CD4-positive, CD25-positive, alpha-beta regulatory T cell (primary cell): ENCODE measurements around the gene ANKS3. TPM values are rescaled to one million over a fixed set of nuclear protein-coding genes. Genes with fewer than 3 reads are reported as not detected.
A peak's percentile ranks its signal among the peaks of the same experiment; 100 is the strongest.

Experiments used
- ATAC-seq, 2 donors: fragments of 150-1000 bp; cut with Tn5 transposase; one replicate each; pipeline ENCODE4 v1.10.0; 2021; ENCODE audit warnings: low read depth in 2 of 2, moderate number of reproducible peaks in 2 of 2, moderate library complexity in 1 of 2
- DNase-seq, 3 donors: peaks; one replicate each; pipeline versions ENCODE4 v3.0.0 to v3.0.0-alpha.2; 2012 to 2022; ENCODE audit warnings: mixed read lengths in 1 of 3
- H3K27ac ChIP-seq: one replicate; pipeline ENCODE4 v1.7.0; 2013; ENCODE audit warnings: mild to moderate bottlenecking, low read length; ENCODE audit not compliant: insufficient read depth, poor library complexity, severe bottlenecking
- H3K27me3 ChIP-seq: one replicate; pipeline ENCODE4 v1.7.0; 2013; ENCODE audit warnings: low read length; ENCODE audit not compliant: control insufficient read depth, insufficient read depth
- H3K36me3 ChIP-seq: one replicate; pipeline ENCODE4 v1.7.0; 2013; ENCODE audit warnings: mild to moderate bottlenecking, low read length, moderate library complexity; ENCODE audit not compliant: control insufficient read depth, insufficient read depth
- H3K4me1 ChIP-seq: 2 replicates; pipeline ENCODE4 v1.7.0; 2013; ENCODE audit warnings: mild to moderate bottlenecking, low read length; ENCODE audit not compliant: insufficient read depth, control insufficient read depth, poor library complexity, severe bottlenecking
- H3K4me3 ChIP-seq: one replicate; pipeline ENCODE4 v1.7.0; 2013; ENCODE audit warnings: low read depth, mild to moderate bottlenecking, low read length, moderate library complexity
- H3K9me3 ChIP-seq, 2 experiments: 1 replicate in 1 of 2; 2 replicates in 1 of 2; pipeline ENCODE4 v1.7.0; 2013; ENCODE audit warnings: low read length in 2 of 2, mild to moderate bottlenecking in 1 of 2, moderate library complexity in 1 of 2; ENCODE audit not compliant: control insufficient read depth in 2 of 2
- H3K27ac Mint-ChIP-seq, 3 donors: one replicate each; pipeline ENCODE4 v1.8.0; 2020 to 2022; ENCODE audit warnings: mild to moderate bottlenecking in 3 of 3, mixed read lengths in 3 of 3, moderate library complexity in 2 of 3
- H3K27me3 Mint-ChIP-seq: one replicate; pipeline ENCODE4 v1.8.0; 2022; ENCODE audit warnings: mild to moderate bottlenecking, mixed read lengths
- H3K36me3 Mint-ChIP-seq: one replicate; pipeline ENCODE4 v1.8.0; 2020; ENCODE audit warnings: mixed read lengths
- H3K4me1 Mint-ChIP-seq, 4 donors: one replicate each; pipeline ENCODE4 v1.8.0; 2020 to 2022; ENCODE audit warnings: mixed read lengths in 4 of 4, mild to moderate bottlenecking in 1 of 4
- H3K4me3 Mint-ChIP-seq, 4 donors: one replicate each; pipeline ENCODE4 v1.8.0; 2020 to 2022; ENCODE audit warnings: mild to moderate bottlenecking in 4 of 4, mixed read lengths in 4 of 4, moderate library complexity in 3 of 4
- H3K9me3 Mint-ChIP-seq, 7 donors: one replicate each; pipeline ENCODE4 v1.8.0; 2020 to 2022; ENCODE audit warnings: mixed read lengths in 7 of 7, mild to moderate bottlenecking in 3 of 7, moderate library complexity in 2 of 7
- polyA plus RNA-seq, 4 donors: library from polyadenylated mRNA; unstranded; fragments of 300-500 nt; fragmentation: Illumina TruSeq; gene quantifications; one replicate each; pipeline ENCODE4 v1.2.3, GENCODE V29; 2021
- total RNA-seq: library from RNA; stranded (reverse); gene quantifications from one replicate; pipeline ENCODE4 v1.2.3, GENCODE V29; 2022

Gene ANKS3
- total and polyA plus RNA-seq, 5 donors from 2014 or later = 1.4 to 20.4 (median 3.2) TPM

DNA sequence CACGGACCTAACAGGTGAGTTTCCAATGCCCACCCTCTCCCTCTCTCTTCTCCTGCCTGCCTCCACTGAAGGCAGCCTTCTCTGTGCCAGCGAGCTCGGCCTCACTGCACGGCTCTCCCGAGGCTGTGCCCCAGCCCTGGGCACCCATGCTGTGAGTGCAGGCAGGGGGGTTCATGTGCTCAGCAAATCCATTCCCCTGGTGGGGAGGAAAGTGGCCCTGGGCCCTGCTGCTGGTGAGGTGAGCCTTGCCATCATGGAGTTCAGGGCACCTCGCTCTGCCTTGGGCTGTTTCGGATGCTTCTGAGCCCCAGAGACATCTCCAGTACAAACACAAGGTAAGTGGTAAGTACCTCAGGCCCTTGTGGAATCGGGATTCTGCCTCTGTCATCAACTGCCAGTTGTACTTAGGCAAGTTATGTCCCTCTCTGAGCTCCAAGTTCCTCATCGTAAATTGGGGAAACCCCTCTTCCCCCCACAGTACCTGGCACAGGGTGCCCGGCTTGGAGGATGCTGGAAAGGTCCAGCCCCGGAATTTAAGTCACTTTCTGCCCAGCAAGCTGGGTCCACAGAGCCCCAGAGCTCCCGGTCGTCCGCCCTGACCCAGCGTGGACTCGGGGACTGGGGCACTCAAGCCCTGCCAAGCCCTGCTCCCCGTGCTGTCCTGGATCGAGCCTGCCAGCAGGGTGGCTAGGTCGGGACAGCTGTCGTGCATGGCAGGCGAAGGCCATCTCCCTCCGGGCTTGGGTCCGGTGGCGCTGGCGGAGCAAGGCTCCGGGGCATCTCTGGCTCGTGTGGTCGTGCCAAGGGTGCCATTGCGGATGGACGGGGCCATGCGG lies 41.4 kb downstream of the ANKS3 start:
- Mint-ChIP-seq H3K27ac (peak overlapping the region; percentile 66 to 90 (median 83)), H3K9me3 (no peaks in the 10 kb centered on the region), H3K4me1 (peaks cover 0 to 23% (median 4%) of the 10 kb centered on the region in 4 donors), H3K4me3 (peak overlapping the region; percentile 87 to 96 (median 93)), H3K36me3 (no peaks in the 10 kb centered on the region), H3K27me3 (no peaks in the 10 kb centered on the region)
- peak in 1 of 2 donors; percentile 3 for ATAC-seq
- Histone ChIP-seq H3K36me3 (peaks cover 21% of the 10 kb centered on the region), H3K9me3 (no peaks in the 10 kb centered on the region), H3K4me3 (peak overlapping the region; percentile 29), H3K27ac (peak overlapping the region; percentile 66), H3K27me3 (no peaks in the 10 kb centered on the region), H3K4me1 (peaks cover 17% of the 10 kb centered on the region)
- DNase-seq = no peak

DNA sequence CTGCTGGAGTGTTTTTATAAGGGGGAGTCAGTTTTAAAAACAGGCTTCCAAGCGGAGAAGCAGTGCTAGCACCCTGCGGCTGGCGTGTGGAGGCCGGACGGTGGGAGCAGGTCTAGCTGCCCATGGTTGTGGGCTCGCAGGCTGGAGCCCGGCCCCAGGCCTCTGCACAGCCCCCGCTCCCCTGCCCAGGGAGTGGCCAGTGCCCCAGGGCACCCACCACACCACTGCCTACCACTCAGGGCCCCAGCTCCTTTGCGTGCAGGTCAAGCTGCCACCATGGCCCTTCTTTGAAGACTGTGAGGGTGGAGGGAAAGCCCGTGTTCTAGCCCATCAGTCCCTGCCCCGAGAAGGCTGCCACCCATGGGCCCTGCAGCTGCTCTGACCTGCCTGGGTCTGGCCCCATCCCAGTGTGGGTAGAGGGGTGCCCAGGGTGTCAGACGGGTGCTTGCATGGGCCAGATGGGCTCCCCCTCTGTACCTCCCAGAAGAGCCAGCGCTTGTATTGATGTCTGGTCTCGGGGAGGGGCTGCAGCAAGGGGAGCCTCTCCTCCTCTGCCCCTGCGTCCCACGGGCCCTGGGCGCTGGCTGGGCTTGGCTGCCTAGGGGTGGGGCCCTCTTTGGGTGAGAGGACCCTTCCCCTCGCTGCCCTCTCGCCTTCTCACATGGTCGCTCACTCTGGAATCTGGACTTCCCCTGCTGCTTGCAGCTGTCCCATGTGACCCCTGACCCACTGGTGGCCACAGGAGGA lies 42.2 kb downstream of the ANKS3 start:
- no peaks in the 10 kb centered on the region for H3K9me3 Mint-ChIP-seq
- Histone ChIP-seq H3K4me1 (peaks cover 17% of the 10 kb centered on the region), H3K4me3 (no peak overlapping the region), H3K27me3 (no peaks in the 10 kb centered on the region), H3K27ac (no peak overlapping the region), H3K9me3 (no peaks in the 10 kb centered on the region), H3K36me3 (peaks cover 16% of the 10 kb centered on the region)
- ATAC-seq (no peak), DNase-seq (no peak)
- peaks cover 0 to 22% (median 4%) of the 10 kb centered on the region in 4 donors for H3K4me1 Mint-ChIP-seq
- H3K27me3 Mint-ChIP-seq = no peaks in the 10 kb centered on the region
- H3K36me3 Mint-ChIP-seq = no peaks in the 10 kb centered on the region
- H3K27ac Mint-ChIP-seq = peak overlapping the region in 1 of 3 donors; percentile 42
- peak overlapping the region; percentile 21 to 73 (median 60) for H3K4me3 Mint-ChIP-seq

DNA sequence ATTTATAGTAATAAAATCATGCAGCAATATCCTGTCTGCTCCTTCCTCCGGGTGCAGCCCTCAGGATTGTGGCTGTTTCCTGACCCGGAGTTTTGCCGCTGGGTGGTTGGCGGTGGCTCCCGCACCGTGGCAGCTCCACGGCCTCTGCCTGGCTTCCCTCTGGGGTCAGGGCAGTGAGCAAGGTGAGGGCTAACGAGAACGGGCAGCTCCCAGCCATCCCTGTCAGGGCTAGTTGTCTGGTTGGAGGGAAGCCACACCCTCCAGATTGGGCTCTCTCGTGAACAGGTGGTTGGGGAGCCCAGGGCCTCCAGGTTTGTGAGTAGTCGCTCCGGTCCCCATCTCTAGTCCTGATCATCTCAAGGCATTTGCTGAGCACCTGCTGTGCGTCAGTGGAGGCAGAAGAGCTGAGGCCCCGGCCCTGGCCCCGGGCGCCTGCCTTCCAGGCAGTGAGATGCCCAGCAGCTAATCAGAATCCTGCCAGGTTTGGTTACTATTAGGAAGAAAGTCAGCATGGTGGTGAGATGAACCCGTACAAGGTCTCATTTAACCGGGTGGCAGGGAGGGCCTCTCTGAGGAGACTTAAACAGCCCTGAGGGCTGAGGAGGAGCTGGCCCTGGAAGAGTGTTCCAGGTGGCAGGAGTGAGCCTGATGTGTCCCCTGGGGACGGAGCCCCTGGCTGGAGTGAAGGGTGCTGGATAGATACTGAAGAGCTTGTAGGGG lies 43.0 kb downstream of the ANKS3 start:
- Histone ChIP-seq H3K4me1 (peaks cover 17% of the 10 kb centered on the region), H3K36me3 (peaks cover 13% of the 10 kb centered on the region), H3K4me3 (no peak overlapping the region), H3K27me3 (no peaks in the 10 kb centered on the region), H3K9me3 (no peaks in the 10 kb centered on the region), H3K27ac (no peak overlapping the region)
- no peak for DNase-seq
- Mint-ChIP-seq H3K4me1 (peaks cover 0 to 20% (median 4%) of the 10 kb centered on the region in 4 donors), H3K36me3 (no peaks in the 10 kb centered on the region), H3K9me3 (no peaks in the 10 kb centered on the region), H3K4me3 (peak overlapping the region in 3 of 4 donors; percentile 58 to 73 (median 62)), H3K27ac (peak overlapping the region in 2 of 3 donors; percentile 42 to 43), H3K27me3 (no peaks in the 10 kb centered on the region)
- no peak for ATAC-seq

DNA sequence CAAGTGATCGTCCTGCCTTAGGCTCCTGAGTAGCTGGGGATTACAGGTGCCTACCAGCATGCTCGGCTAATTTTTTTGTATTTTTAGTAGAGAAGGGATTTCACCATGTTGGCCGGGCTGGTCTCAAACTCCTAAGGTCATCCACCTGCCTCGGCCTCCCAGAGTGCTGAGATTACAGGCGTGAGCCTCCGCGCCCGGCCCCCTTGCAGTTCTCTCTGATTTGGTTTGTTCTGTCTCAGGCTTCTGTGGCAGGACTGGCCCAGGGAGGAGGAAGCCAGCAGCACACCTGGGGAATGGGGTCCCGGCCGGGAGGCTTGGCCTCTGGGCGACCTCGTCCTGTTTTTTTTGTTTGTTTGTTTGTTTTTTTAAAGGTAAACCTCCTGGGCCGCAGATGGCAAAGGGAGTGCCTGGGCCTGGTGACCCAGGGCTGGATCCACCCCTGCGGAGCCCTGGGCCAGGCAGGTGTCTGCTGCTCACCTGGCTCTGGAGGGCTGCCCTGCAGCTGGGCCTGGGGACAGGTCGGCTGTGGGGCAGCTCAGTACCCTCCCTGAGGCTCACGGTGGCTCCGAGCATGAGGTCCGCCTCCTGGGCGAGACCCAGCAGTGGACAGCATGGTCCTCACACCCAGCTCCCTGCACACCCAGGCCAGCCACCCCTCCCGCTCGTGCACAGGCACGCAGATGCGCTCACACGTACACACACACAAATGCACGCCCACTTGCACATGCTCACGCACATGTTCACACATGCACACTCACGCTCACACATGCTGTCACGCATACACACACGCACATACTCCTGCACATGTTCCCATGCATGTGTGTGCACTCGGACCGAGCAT lies 44.0 kb downstream of the ANKS3 start:
- Histone ChIP-seq H3K4me3 (no peak overlapping the region), H3K4me1 (peaks cover 17% of the 10 kb centered on the region), H3K27ac (no peak overlapping the region), H3K27me3 (no peaks in the 10 kb centered on the region), H3K36me3 (peaks cover 7% of the 10 kb centered on the region), H3K9me3 (no peaks in the 10 kb centered on the region)
- ATAC-seq (no peak), DNase-seq (no peak)
- H3K27ac Mint-ChIP-seq = peak overlapping the region in 1 of 3 donors; percentile 14
- peaks cover under 1% of the 10 kb centered on the region for H3K36me3 Mint-ChIP-seq
- no peaks in the 10 kb centered on the region for H3K27me3 Mint-ChIP-seq
- H3K9me3 Mint-ChIP-seq = no peaks in the 10 kb centered on the region
- peak overlapping the region in 1 of 4 donors; percentile 58 for H3K4me3 Mint-ChIP-seq
- peaks cover 0 to 15% (median 2%) of the 10 kb centered on the region in 4 donors for H3K4me1 Mint-ChIP-seq

DNA sequence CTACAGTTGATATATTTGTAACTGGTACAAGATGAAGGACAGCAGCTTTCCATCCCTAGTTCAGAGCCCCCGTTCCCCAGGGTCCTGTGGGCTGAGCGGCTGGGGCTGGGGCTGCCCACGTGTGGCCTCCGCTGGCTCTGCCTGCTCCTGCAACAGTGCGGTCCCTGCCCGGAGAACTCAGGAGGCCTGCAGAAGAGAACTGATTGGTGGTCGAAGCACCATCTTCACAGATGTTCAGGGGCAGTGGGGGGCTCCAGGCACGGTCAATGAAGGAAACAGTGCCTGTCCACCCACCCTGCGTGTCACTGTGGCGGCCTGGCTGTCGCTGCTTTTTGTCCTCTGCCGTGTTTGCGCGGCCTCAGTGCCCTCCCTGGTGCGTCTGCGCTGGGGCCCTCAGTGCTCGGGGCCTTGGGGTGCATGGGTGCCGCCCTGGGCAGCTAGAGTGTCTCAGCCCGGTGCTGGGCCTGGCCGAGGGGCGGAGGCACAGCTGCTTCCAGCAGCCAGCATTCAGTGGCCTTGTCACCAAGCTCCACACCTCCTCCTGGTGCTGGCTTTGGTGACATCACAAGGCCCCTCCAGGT lies 44.9 kb downstream of the ANKS3 start:
- peaks cover 4% of the 10 kb centered on the region for H3K36me3 Mint-ChIP-seq
- H3K27me3 ChIP-seq = no peaks in the 10 kb centered on the region
- peaks cover 7% of the 10 kb centered on the region for H3K36me3 ChIP-seq
- peaks cover 0 to 14% (median 2%) of the 10 kb centered on the region in 4 donors for H3K4me1 Mint-ChIP-seq
- ATAC-seq = no peak
- H3K27ac Mint-ChIP-seq = no peak overlapping the region
- H3K27ac ChIP-seq = no peak overlapping the region
- H3K9me3 ChIP-seq = no peaks in the 10 kb centered on the region
- H3K4me3 Mint-ChIP-seq = no peak overlapping the region
- no peak overlapping the region for H3K4me3 ChIP-seq
- no peak for DNase-seq
- H3K4me1 ChIP-seq = peaks cover 11% of the 10 kb centered on the region
- no peaks in the 10 kb centered on the region for H3K9me3 Mint-ChIP-seq
- H3K27me3 Mint-ChIP-seq = no peaks in the 10 kb centered on the region

DNA sequence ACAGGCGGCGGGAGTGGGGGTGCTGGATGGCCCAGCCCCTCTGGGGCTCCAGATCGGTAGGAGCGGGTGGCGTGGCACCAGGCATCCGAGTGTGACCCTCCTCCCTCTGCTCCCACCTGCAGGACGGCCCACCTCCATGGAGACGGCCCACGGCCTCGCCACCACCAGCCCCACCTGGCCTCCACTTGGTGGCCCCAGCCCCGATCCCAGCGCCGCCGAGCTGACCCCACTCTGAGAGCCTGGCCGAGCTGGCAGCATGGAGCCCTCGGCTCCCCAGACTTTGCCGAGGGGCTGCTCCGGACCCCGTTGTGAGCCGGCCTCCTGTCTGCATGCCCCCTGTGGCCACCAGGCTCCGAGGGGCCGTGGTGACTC lies 45.4 kb downstream of the ANKS3 start:
- Histone ChIP-seq H3K4me3 (no peak overlapping the region), H3K27me3 (no peaks in the 10 kb centered on the region), H3K27ac (no peak overlapping the region), H3K36me3 (peaks cover 10% of the 10 kb centered on the region), H3K4me1 (peaks cover 9% of the 10 kb centered on the region), H3K9me3 (no peaks in the 10 kb centered on the region)
- Mint-ChIP-seq H3K27me3 (no peaks in the 10 kb centered on the region), H3K4me1 (peaks cover 0 to 14% (median 2%) of the 10 kb centered on the region in 4 donors), H3K36me3 (peaks cover 4% of the 10 kb centered on the region), H3K9me3 (no peaks in the 10 kb centered on the region), H3K27ac (no peak overlapping the region), H3K4me3 (no peak overlapping the region)
- ATAC-seq (no peak), DNase-seq (no peak)
